ENCODE data around the gene LGI1.

Gene LGI1

GRCh38 chr10:93758508-93758885, 761 bp downstream of the LGI1 start:
- Histone ChIP-seq H3K9me3 (ENCODE audit: severe bottlenecking) (no peaks in the 10 kb centered on the region), H3K4me1 (ENCODE audit: insufficient read depth, poor library complexity, severe bottlenecking) (no peaks in the 10 kb centered on the region), H3K27ac (ENCODE audit: poor library complexity, severe bottlenecking) (no peak overlapping the region), H3K4me3 (ENCODE audit: severe bottlenecking) (no peak overlapping the region), H3K27me3 (ENCODE audit: insufficient read depth, poor library complexity, severe bottlenecking) (no peaks in the 10 kb centered on the region), H3K36me3 (ENCODE audit: low read depth) (no peaks in the 10 kb centered on the region)
- no peak for DNase-seq (ENCODE audit: low spot score)
- no peak for ATAC-seq (ENCODE audit: low read depth)
- no peak for TF ChIP-seq CTCF (IDR thresholded peaks at IDR 0.05; ENCODE audit: poor library complexity, severe bottlenecking)

GRCh38 chr10:93758891-93759410, 1.2 kb downstream of the LGI1 start:
- no peak for ATAC-seq (ENCODE audit: low read depth)

GRCh38 chr10:93760490-93760889, 2.8 kb downstream of the LGI1 start:
- Histone ChIP-seq H3K27ac (ENCODE audit: poor library complexity, severe bottlenecking) (no peak overlapping the region), H3K4me3 (ENCODE audit: severe bottlenecking) (no peak overlapping the region), H3K9me3 (ENCODE audit: severe bottlenecking) (no peaks in the 10 kb centered on the region), H3K27me3 (ENCODE audit: insufficient read depth, poor library complexity, severe bottlenecking) (no peaks in the 10 kb centered on the region), H3K4me1 (ENCODE audit: insufficient read depth, poor library complexity, severe bottlenecking) (no peaks in the 10 kb centered on the region), H3K36me3 (ENCODE audit: low read depth) (no peaks in the 10 kb centered on the region)
- DNase-seq (ENCODE audit: low spot score) = no peak
- no peak for ATAC-seq (ENCODE audit: low read depth)
- TF ChIP-seq CTCF (IDR thresholded peaks at IDR 0.05; ENCODE audit: poor library complexity, severe bottlenecking) = no peak

More at GRCh38 chr10:93758891-93759410, 1.2 kb downstream of the LGI1 start:
- no peak overlapping the region for H3K4me3 ChIP-seq (ENCODE audit: severe bottlenecking)
- no peak overlapping the region for H3K27ac ChIP-seq (ENCODE audit: poor library complexity, severe bottlenecking)
- H3K9me3 ChIP-seq (ENCODE audit: severe bottlenecking) = no peaks in the 10 kb centered on the region
- no peak for DNase-seq (ENCODE audit: low spot score)
- no peaks in the 10 kb centered on the region for H3K27me3 ChIP-seq (ENCODE audit: insufficient read depth, poor library complexity, severe bottlenecking)
- TF ChIP-seq CTCF (IDR thresholded peaks at IDR 0.05; ENCODE audit: poor library complexity, severe bottlenecking) = no peak
- H3K4me1 ChIP-seq (ENCODE audit: insufficient read depth, poor library complexity, severe bottlenecking) = no peaks in the 10 kb centered on the region
- no peaks in the 10 kb centered on the region for H3K36me3 ChIP-seq (ENCODE audit: low read depth)

- no peaks in the 10 kb centered on the region for H3K36me3 ChIP-seq (ENCODE audit: low read depth)
- H3K4me1 ChIP-seq (ENCODE audit: insufficient read depth, poor library complexity, severe bottlenecking) = no peaks in the 10 kb centered on the region
- H3K27me3 ChIP-seq (ENCODE audit: insufficient read depth, poor library complexity, severe bottlenecking) = no peaks in the 10 kb centered on the region
- no peak for TF ChIP-seq CTCF (IDR thresholded peaks at IDR 0.05; ENCODE audit: poor library complexity, severe bottlenecking)
- H3K4me3 ChIP-seq (ENCODE audit: severe bottlenecking) = no peak overlapping the region
- ATAC-seq (ENCODE audit: low read depth) = 0 out of 3 replicates have a peak, but pooled peaks have one; percentile 29
- DNase-seq (ENCODE audit: low spot score) = no peak
- H3K9me3 ChIP-seq (ENCODE audit: severe bottlenecking) = no peaks in the 10 kb centered on the region
- H3K27ac ChIP-seq (ENCODE audit: poor library complexity, severe bottlenecking) = no peak overlapping the region
These were observed 5.2 kb downstream of the LGI1 start for GRCh38 chr10:93762979-93763391.

GRCh38 chr10:93766918-93767317, 9.2 kb downstream of the LGI1 start:
- ATAC-seq (ENCODE audit: low read depth) (no peak), DNase-seq (ENCODE audit: low spot score) (no peak)
- H3K9me3 ChIP-seq (ENCODE audit: severe bottlenecking) = no peaks in the 10 kb centered on the region
- no peaks in the 10 kb centered on the region for H3K36me3 ChIP-seq (ENCODE audit: low read depth)
- no peaks in the 10 kb centered on the region for H3K27me3 ChIP-seq (ENCODE audit: insufficient read depth, poor library complexity, severe bottlenecking)
- no peak overlapping the region for H3K27ac ChIP-seq (ENCODE audit: poor library complexity, severe bottlenecking)
- no peak overlapping the region for H3K4me3 ChIP-seq (ENCODE audit: severe bottlenecking)
- H3K4me1 ChIP-seq (ENCODE audit: insufficient read depth, poor library complexity, severe bottlenecking) = no peaks in the 10 kb centered on the region
- no peak for TF ChIP-seq CTCF (IDR thresholded peaks at IDR 0.05; ENCODE audit: poor library complexity, severe bottlenecking)

Measured in RWPE2 (cell line).